HUES48 (cell line): ENCODE data around the gene FAR2.

Source experiments
- H3K27ac ChIP-seq: one replicate; pipeline ENCODE4 v1.7.0; 2013; ENCODE audit warnings: low read depth, low read length, inconsistent platforms
- H3K27me3 ChIP-seq: 2 replicates; pipeline ENCODE4 v1.6.1; 2013; ENCODE audit warnings: mild to moderate bottlenecking, low read length; ENCODE audit not compliant: control insufficient read depth, insufficient read depth
- H3K36me3 ChIP-seq: 2 replicates; pipeline ENCODE4 v1.6.1; 2013; ENCODE audit warnings: low read length; ENCODE audit not compliant: control insufficient read depth, insufficient read depth
- H3K4me1 ChIP-seq: 2 replicates; pipeline ENCODE4 v1.6.1; 2013; ENCODE audit warnings: mild to moderate bottlenecking, low read length; ENCODE audit not compliant: control insufficient read depth, insufficient read depth
- H3K4me3 ChIP-seq: 2 replicates; pipeline ENCODE4 v1.5.1; 2013; ENCODE audit warnings: mild to moderate bottlenecking, low read depth, low read length
- H3K9ac ChIP-seq: 2 replicates; pipeline ENCODE4 v1.6.1; 2013; ENCODE audit warnings: mild to moderate bottlenecking, low read depth, low read length, moderate library complexity
- H3K9me3 ChIP-seq: 2 replicates; pipeline ENCODE4 v1.6.1; 2013; ENCODE audit warnings: low read length; ENCODE audit not compliant: control insufficient read depth, insufficient read depth

FAR2 gene

GRCh38 chr12:29148911-29149690, at the start of gene FAR2:
TSS of gene FAR2 (plus strand) at chr12:29149278. CDS start at chr12:29270450, 121,172 bp downstream.
- Histone ChIP-seq H3K4me1 (peaks cover 29% of the 10 kb centered on the region), H3K4me3 (peak within 1 kb of the TSS; percentile 80), H3K9me3 (no peaks in the 10 kb centered on the region), H3K9ac (peak within 1 kb of the TSS; percentile 87), H3K27ac (peak within 1 kb of the TSS; percentile 47), H3K36me3 (no peaks in the 10 kb centered on the region), H3K27me3 (peaks cover 14% of the 10 kb centered on the region; the same call in 1 of the 2 replicates)

GRCh38 chr12:29102741-29103140, 46.3 kb upstream of the FAR2 start:
- H3K9me3 ChIP-seq: no peaks in the 10 kb centered on the region
- H3K27me3 ChIP-seq: no peaks in the 10 kb centered on the region
- no peak overlapping the region for H3K9ac ChIP-seq
- no peak overlapping the region for H3K4me3 ChIP-seq
- no peak overlapping the region for H3K27ac ChIP-seq
- H3K36me3 ChIP-seq: no peaks in the 10 kb centered on the region
- peaks cover 3% of the 10 kb centered on the region; the same call in 1 of the 2 replicates for H3K4me1 ChIP-seq

- H3K9ac ChIP-seq: no peak overlapping the region
- H3K27me3 ChIP-seq: no peaks in the 10 kb centered on the region
- H3K27ac ChIP-seq: no peak overlapping the region
- H3K4me1 ChIP-seq: peaks cover 3% of the 10 kb centered on the region; the same call in 1 of the 2 replicates
- no peaks in the 10 kb centered on the region for H3K36me3 ChIP-seq
- H3K4me3 ChIP-seq: no peak overlapping the region
- no peaks in the 10 kb centered on the region for H3K9me3 ChIP-seq
Measured at GRCh38 chr12:29103539-29103974, 45.5 kb upstream of the FAR2 start.

GRCh38 chr12:29104516-29104915, 44.6 kb upstream of the FAR2 start:
- no peak overlapping the region for H3K27ac ChIP-seq
- H3K36me3 ChIP-seq: no peaks in the 10 kb centered on the region
- no peak overlapping the region for H3K9ac ChIP-seq
- no peak overlapping the region for H3K4me3 ChIP-seq
- peaks cover 3% of the 10 kb centered on the region; the same call in 1 of the 2 replicates for H3K4me1 ChIP-seq
- H3K9me3 ChIP-seq: 0 out of 2 replicates have a peak, but pooled peaks cover 2% of the 10 kb centered on the region
- no peaks in the 10 kb centered on the region for H3K27me3 ChIP-seq

GRCh38 chr12:29110506-29111442, 38.3 kb upstream of the FAR2 start:
- H3K4me3 ChIP-seq: no peak overlapping the region
- no peak overlapping the region for H3K27ac ChIP-seq
- H3K9ac ChIP-seq: no peak overlapping the region
- H3K36me3 ChIP-seq: no peaks in the 10 kb centered on the region
- H3K9me3 ChIP-seq: 0 out of 2 replicates have a peak, but pooled peaks cover 3% of the 10 kb centered on the region
- no peaks in the 10 kb centered on the region for H3K4me1 ChIP-seq
- no peaks in the 10 kb centered on the region for H3K27me3 ChIP-seq

- H3K9ac ChIP-seq: no peak overlapping the region
- no peaks in the 10 kb centered on the region for H3K36me3 ChIP-seq
- H3K27me3 ChIP-seq: no peaks in the 10 kb centered on the region
- H3K27ac ChIP-seq: no peak overlapping the region
- no peaks in the 10 kb centered on the region for H3K4me1 ChIP-seq
- 0 out of 2 replicates have a peak, but pooled peaks cover 3% of the 10 kb centered on the region for H3K9me3 ChIP-seq
- H3K4me3 ChIP-seq: no peak overlapping the region
Measured at GRCh38 chr12:29113101-29113500, 36.0 kb upstream of the FAR2 start.

- Histone ChIP-seq H3K27me3 (no peaks in the 10 kb centered on the region), H3K9ac (no peak overlapping the region), H3K36me3 (no peaks in the 10 kb centered on the region), H3K4me1 (no peaks in the 10 kb centered on the region), H3K27ac (no peak overlapping the region), H3K4me3 (no peak overlapping the region), H3K9me3 (no peaks in the 10 kb centered on the region)
Measured at GRCh38 chr12:29116414-29116813, 32.7 kb upstream of the FAR2 start.

DNA sequence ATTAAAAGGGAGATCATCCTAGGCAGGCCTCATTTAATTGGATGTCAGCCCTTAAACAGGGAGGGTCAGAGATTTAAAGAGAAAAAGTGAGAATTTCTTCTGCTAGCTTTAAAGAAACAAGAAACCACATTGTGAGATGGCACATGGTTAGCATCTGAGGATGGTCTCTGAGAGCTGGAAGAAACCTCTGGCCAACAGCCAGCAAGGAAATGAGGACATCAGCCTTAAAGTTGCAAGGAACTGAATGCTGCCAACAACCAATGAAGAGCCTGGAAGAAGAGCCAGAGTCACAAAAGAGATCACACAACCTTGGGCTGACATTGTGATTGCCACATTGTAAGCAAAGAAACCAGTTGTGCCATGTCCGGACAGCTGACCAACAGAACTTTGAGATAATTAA, 17.5 kb upstream of the FAR2 start:
- Histone ChIP-seq H3K36me3 (no peaks in the 10 kb centered on the region), H3K27me3 (no peaks in the 10 kb centered on the region), H3K9ac (no peak overlapping the region), H3K4me1 (no peaks in the 10 kb centered on the region), H3K9me3 (peaks cover 3% of the 10 kb centered on the region; the same call in 1 of the 2 replicates), H3K27ac (no peak overlapping the region), H3K4me3 (no peak overlapping the region)

DNA sequence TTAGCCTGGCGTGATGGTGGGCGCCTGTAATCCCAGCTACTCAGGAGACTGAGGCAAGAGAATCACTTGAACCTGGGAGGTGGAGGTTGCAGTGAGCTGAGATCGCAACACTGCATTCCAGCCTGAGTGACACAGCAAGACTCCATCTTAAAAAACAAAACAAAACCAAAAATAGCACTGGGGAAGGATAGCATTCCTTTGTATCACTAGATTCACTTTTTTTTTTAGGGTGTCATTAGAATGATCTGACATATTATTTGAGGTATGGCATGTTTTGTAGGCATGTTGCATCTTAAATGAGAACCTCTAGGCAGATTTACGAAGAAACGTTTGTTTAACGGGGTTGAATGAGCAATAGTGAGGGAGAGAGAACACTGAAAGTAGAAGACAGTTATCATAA, 16.8 kb upstream of the FAR2 start:
- no peaks in the 10 kb centered on the region for H3K36me3 ChIP-seq
- no peak overlapping the region for H3K27ac ChIP-seq
- H3K4me3 ChIP-seq: no peak overlapping the region
- H3K9me3 ChIP-seq: peaks cover 3% of the 10 kb centered on the region; the same call in 1 of the 2 replicates
- no peaks in the 10 kb centered on the region for H3K4me1 ChIP-seq
- H3K9ac ChIP-seq: no peak overlapping the region
- no peaks in the 10 kb centered on the region for H3K27me3 ChIP-seq

DNA sequence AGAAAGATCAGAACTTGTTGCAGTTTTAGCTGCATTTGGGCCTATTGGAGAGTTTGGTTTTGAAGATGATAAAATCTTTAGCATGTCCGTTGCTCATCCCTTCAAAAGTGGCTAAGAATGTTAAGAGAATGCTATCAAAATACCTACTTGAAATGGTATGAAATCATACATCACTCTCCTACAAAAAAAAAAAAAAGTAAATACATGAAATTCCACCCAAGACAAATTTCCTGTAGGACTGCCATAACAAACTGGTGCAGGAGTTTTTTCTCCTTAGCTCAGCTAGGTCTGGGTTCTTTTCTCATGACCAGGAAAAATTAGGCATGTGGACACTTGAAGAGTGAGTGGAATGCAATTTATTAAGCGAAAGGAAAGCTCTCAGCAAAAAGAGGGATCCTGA, 15.9 kb upstream of the FAR2 start:
- no peaks in the 10 kb centered on the region for H3K27me3 ChIP-seq
- H3K27ac ChIP-seq: no peak overlapping the region
- H3K9me3 ChIP-seq: peaks cover 3% of the 10 kb centered on the region; the same call in 1 of the 2 replicates
- no peak overlapping the region for H3K4me3 ChIP-seq
- H3K4me1 ChIP-seq: no peaks in the 10 kb centered on the region
- no peaks in the 10 kb centered on the region for H3K36me3 ChIP-seq
- no peak overlapping the region for H3K9ac ChIP-seq
